ENCODE measurements around the gene PGM2L1.

DNA sequence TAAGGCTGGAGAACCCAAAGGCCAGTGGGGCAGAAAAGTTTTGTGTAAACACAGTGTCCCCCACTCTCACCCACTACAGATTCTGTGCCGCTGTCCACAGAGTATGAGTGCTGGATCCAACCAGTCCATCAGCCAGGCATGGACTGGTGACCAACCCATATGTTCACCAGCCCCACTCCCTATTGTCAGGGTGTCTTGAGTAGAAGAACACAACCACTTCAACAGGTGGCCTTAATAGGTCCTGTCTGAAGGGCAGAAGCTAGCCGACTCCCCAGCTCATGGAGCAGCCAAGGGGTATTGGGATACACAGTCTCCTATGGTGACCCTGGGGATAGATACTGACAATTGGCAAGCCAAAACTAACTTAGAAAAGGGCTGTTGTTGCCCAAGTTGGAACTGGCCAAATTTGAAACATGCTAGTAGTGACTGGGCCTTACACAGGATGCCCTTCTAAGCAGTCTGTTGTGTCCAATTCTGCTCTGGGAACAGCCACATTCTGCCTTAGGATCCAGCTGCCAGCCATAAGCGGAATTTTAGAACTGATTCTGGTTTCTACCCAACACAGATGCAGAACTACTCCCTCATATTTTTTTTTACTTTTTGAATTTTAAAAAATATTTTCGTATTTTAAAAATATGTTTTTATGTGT is 19.8 kb upstream of the PGM2L1 start:
- TF ChIP-seq CTCF (conservative IDR thresholded peaks at IDR 0.05) (no peak), ZFX (IDR thresholded peaks at IDR 0.05) (no peak)
